GM12878 (cell line): Measurements from ENCODE around the gene BORCS8. TPM values are rescaled to one million over a fixed set of nuclear protein-coding genes. Genes with fewer than 3 reads are reported as not detected.
A peak's percentile ranks its signal among the peaks of the same experiment; 100 is the strongest.

Experiments used
- ATAC-seq: fragments of 200-7000 bp; cut with Tn5 transposase; 3 replicates; pipeline ENCODE4 v1.9.1; 2020; ENCODE audit warnings: mild to moderate bottlenecking, moderate library complexity
- BruUV-seq: library from RNA; stranded (reverse); fragments of 400-500 nt; replicated peaks from 2 replicates; lab custom pipeline; 2021; lab: Mats Ljungman, UMichigan
- CTCF ChIA-PET: fragments of 300-600 bp; sonication (Branson Sonifier 250); formaldehyde crosslinking; extraction: SDS; loops from one replicate; lab custom pipeline; 2021; ENCODE audit warnings: inconsistent platforms; lab: Yijun Ruan, JAX
- POLR2A ChIA-PET: fragments of 350-600 bp; formaldehyde crosslinking; extraction: SDS; loops from one replicate; lab custom pipeline; 2021; ENCODE audit warnings: inconsistent platforms; lab: Charles Lee
- RAD21 ChIA-PET: fragments of 300-600 bp; sonication (Branson Sonifier 250); formaldehyde crosslinking; loops from one replicate; lab custom pipeline; 2023; ENCODE audit warnings: antibody characterized with exemption; ENCODE audit not compliant: unreplicated experiment; lab: Charles Lee
- SMC1A ChIA-PET: fragments of 300-600 bp; sonication (Branson Sonifier 250); formaldehyde crosslinking; loops from one replicate; lab custom pipeline; 2023; ENCODE audit not compliant: unreplicated experiment, uncharacterized antibody; lab: Charles Lee
- DNase-seq: peaks from one replicate; pipeline ENCODE4 v3.0.0-alpha.2; 2011; ENCODE audit warnings: low read depth, low spot score
- FAIRE-seq: peaks from 3 replicates; lab custom pipeline; 2011; peaks lifted over from hg19 to GRCh38; lab: Jason Lieb, UNC
- H2AFZ ChIP-seq: 2 replicates; pipeline ENCODE4 v1.6.0; 2011; ENCODE audit warnings: low read depth, low read length, control low read depth; ENCODE audit not compliant: control insufficient read depth
- H3K27ac ChIP-seq: 2 replicates; pipeline ENCODE4 v1.5.1; 2011; ENCODE audit warnings: control low read depth; ENCODE audit not compliant: control insufficient read depth, insufficient read depth
- H3K27me3 ChIP-seq, 2 experiments: replicated peaks in 1 of 2; 2 replicates each; pipeline versions ENCODE4 v1.6.0 to v1.6.1; 2011; ENCODE audit warnings: low read length in 1 of 2; ENCODE audit not compliant: control insufficient read depth in 2 of 2, insufficient read depth in 2 of 2
- H3K36me3 ChIP-seq, 2 experiments: 2 replicates each; pipeline ENCODE4 v1.5.1; 2011; ENCODE audit warnings: low read length in 1 of 2; ENCODE audit not compliant: control insufficient read depth in 2 of 2, insufficient read depth in 2 of 2
- H3K4me1 ChIP-seq: 2 replicates; pipeline ENCODE4 v1.6.1; 2011; ENCODE audit warnings: mild to moderate bottlenecking, low read length, moderate library complexity, mixed read lengths; ENCODE audit not compliant: control insufficient read depth, insufficient read depth
- H3K4me2 ChIP-seq: 2 replicates; pipeline ENCODE4 v1.6.0; 2011; ENCODE audit warnings: control low read depth; ENCODE audit not compliant: control insufficient read depth, insufficient read depth
- H3K4me3 ChIP-seq: fragments of 200-600 bp; sonication (generic); 2 replicates; pipeline ENCODE4 v1.5.1; 2016
- H3K79me2 ChIP-seq: 2 replicates; pipeline ENCODE4 v1.6.0; 2011; ENCODE audit warnings: low read length; ENCODE audit not compliant: control insufficient read depth, insufficient read depth
- H3K9ac ChIP-seq: 2 replicates; pipeline ENCODE4 v1.8.0; 2011; ENCODE audit warnings: low read length, control low read depth, mixed read lengths; ENCODE audit not compliant: control insufficient read depth, insufficient read depth
- H3K9me3 ChIP-seq: replicated peaks from 3 replicates; pipeline ENCODE4 v1.5.1; 2011; ENCODE audit warnings: mild to moderate bottlenecking, low read length; ENCODE audit not compliant: control insufficient read depth, insufficient read depth
- H4K20me1 ChIP-seq: 2 replicates; pipeline ENCODE4 v1.6.0; 2011; ENCODE audit not compliant: control insufficient read depth, insufficient read depth
- FOXK2 ChIP-seq: fragments of 450-650 bp; IDR thresholded peaks from 2 replicates; pipeline ENCODE4 v1.6.1; 2017; ENCODE audit warnings: mild to moderate bottlenecking, moderate library complexity
- GATAD2B ChIP-seq: fragments of 450-650 bp; conservative IDR thresholded peaks from 2 replicates; pipeline ENCODE4 v1.6.1; 2017; ENCODE audit warnings: low read depth, mild to moderate bottlenecking, moderate library complexity
- MXI1 ChIP-seq: fragments of 150-350 bp; IDR thresholded peaks from 2 replicates; pipeline ENCODE4 v1.6.1; 2011; ENCODE audit warnings: low read depth, mild to moderate bottlenecking, inconsistent platforms, low read length, improper control_type of control experiment
- NFXL1 ChIP-seq: fragments of 450-650 bp; IDR thresholded peaks from 2 replicates; pipeline ENCODE4 v1.6.1; 2017; ENCODE audit warnings: antibody characterized with exemption, mild to moderate bottlenecking, borderline replicate concordance
- RUNX3 ChIP-seq: IDR thresholded peaks from 2 replicates; pipeline ENCODE4 v1.6.1; 2012; ENCODE audit warnings: low read length, inconsistent platforms
- TCF7 ChIP-seq: IDR thresholded peaks from 2 replicates; pipeline ENCODE4 v1.6.1; 2014; ENCODE audit warnings: antibody characterized with exemption, borderline replicate concordance
- ZNF24 ChIP-seq: fragments of 450-650 bp; IDR thresholded peaks from 2 replicates; pipeline ENCODE4 v1.6.1; 2017; ENCODE audit warnings: antibody characterized with exemption, mild to moderate bottlenecking
- WGBS: methylation state at CpG from one replicate; pipeline ENCODE4 v1.1.6; 2016; ENCODE audit warnings: low lambda C conversion rate; ENCODE audit not compliant: insufficient replicate concordance, insufficient coverage; ENCODE audit errors: missing lambda C conversion rate; 5-methylcytosine and 5-hydroxymethylcytosine counted together
- in situ Hi-C: fragments of 300-500 bp; cut with MboI; formaldehyde crosslinking; loops from 9 replicates; pipeline ENCODE4 v1.14.3; 2018; ENCODE audit warnings: mixed read lengths
- intact Hi-C: fragments of 100-400 bp; cut with micrococcal nuclease; formaldehyde crosslinking; loops from one replicate; pipeline ENCODE4 v1.14.2; 2022; ENCODE audit not compliant: unreplicated experiment
- polyA plus RNA-seq, 11 experiments: library from polyadenylated mRNA; depleted of rRNA in 4 of 11; unstranded in 6 of 11; stranded (reverse) in 5 of 11; fragments of >200 nt; fragmentation: Nextera tagmentation in 4 of 11; fragmentation: Illumina TruSeq in 1 of 11; extraction: Ambion mirVana in 4 of 11; extraction: Trizol in 1 of 11; gene quantifications; 1 replicate in 1 of 11; 2 replicates in 10 of 11; pipeline versions ENCODE4 v1.2.1 to v1.2.3, GENCODE V29; 2011 to 2016; ENCODE audit warnings: inconsistent platforms in 2 of 11, missing spikeins in 2 of 11, low read depth in 1 of 11
- total RNA-seq, 4 experiments: library from RNA; depleted of rRNA in 3 of 4; stranded (reverse); fragments of >200 nt in 3 of 4; fragmentation: Illumina TruSeq in 1 of 4; extraction: Trizol in 1 of 4; gene quantifications; 2 replicates each; pipeline versions ENCODE4 v1.2.1 to v1.2.3, GENCODE V29; 2013 to 2021
- TF ChIP-seq, protein P1 (sequence below): IDR thresholded peaks from 2 replicates; pipeline ENCODE4 v1.6.1; 2012; ENCODE audit warnings: mild to moderate bottlenecking, low read depth, low read length
- TF ChIP-seq, protein P2 (sequence below): IDR thresholded peaks from 2 replicates; pipeline ENCODE4 v1.6.1; 2011; ENCODE audit warnings: borderline replicate concordance, low read depth, mild to moderate bottlenecking, moderate library complexity, low read length; ENCODE audit not compliant: insufficient read depth, poor library complexity, severe bottlenecking

BORCS8 gene
- total and polyA plus RNA-seq, 10 of the 15 experiments (the other 5 are each of a cell fraction or from before 2014, with no cell fraction given), result 3.7 to 40.3 (median 23.4) TPM

DNA sequence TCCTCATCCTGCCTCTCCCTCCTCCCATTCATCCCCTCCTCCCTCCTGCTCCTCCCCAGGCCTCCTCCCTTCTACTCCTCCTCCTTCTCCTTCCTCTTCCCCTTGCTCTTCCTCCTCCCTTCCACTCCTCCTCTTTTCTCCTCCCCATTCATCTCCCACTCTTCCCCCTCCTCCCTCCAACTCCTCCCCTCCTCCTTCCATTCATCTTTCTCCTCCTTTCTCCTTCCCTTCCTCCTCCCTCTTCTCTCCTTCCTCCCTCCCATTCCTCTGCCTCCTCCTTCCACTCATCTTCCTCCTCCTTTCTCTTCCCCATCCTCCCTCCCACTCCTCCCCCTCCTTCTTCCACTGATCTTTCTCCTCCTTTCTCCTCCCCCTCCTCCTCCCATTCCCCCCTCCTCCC, 47.7 kb upstream of the BORCS8 start:
- H3K4me2 ChIP-seq, result no peak overlapping the region
- no peaks in the 10 kb centered on the region for H3K79me2 ChIP-seq
- no peaks in the 10 kb centered on the region for H3K4me1 ChIP-seq
- TF ChIP-seq TCF7 (no peak), NFXL1 (peak; percentile 89)
- H3K9me3 ChIP-seq, result peaks cover 3% of the 10 kb centered on the region; the same call in 2 of the 3 replicates
- H3K4me3 ChIP-seq, result no peak overlapping the region
- H2AFZ ChIP-seq, result no peak overlapping the region
- no peaks in the 10 kb centered on the region for H3K36me3 ChIP-seq
- no peak for FAIRE-seq
- RAD21 ChIA-PET, result no interaction called here
- in situ Hi-C loops, result no loop called here
- no peaks in the 10 kb centered on the region for H4K20me1 ChIP-seq
- no peak for ATAC-seq
- SMC1A ChIA-PET, result no interaction called here
- CTCF ChIA-PET, result no interaction called here
- no peak overlapping the region for H3K9ac ChIP-seq
- POLR2A ChIA-PET, result no interaction called here
- no peak for DNase-seq
- H3K27ac ChIP-seq, result no peak overlapping the region
- H3K27me3 ChIP-seq, result no peaks in the 10 kb centered on the region
- intact Hi-C loops, result no loop called here
- BruUV-seq, result no TSS peak

DNA sequence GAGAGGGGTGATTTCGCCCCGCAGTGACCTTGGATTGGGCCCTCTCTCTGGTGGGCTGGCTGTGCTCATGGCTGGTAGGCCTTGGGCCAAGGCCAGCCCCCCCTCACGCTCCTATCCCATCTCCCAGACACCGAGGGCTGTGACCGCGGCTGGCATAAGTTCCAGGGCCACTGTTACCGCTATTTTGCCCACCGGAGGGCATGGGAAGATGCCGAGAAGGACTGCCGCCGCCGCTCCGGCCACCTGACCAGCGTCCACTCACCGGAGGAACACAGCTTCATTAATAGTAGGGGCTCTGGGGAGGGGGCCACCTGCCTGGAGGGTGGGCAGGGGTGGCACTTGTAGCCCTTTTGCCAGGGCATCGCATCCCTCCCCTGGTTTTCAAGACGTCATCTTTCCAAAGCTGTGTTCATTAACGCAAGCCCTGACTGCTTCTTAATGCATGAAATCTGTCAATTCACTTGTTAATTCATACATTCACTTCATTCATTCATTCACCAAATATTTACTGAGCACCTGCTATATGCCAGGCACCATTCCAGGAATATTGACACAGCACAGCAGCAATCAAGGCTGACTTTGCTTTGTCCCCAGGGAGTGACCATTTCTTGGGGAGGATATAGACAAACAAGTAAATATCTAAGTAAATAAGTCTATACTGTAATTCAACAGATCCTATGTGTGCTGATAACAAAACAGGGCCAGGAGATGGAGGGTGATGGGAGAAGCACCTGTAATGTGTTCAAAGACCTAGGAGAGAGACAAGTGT, 46.4 kb upstream of the BORCS8 start:
- Histone ChIP-seq H3K27me3 (no peaks in the 10 kb centered on the region), H3K4me2 (no peak overlapping the region), H4K20me1 (no peaks in the 10 kb centered on the region), H3K4me3 (no peak overlapping the region), H2AFZ (no peak overlapping the region), H3K79me2 (no peaks in the 10 kb centered on the region), H3K27ac (no peak overlapping the region), H3K9ac (no peak overlapping the region), H3K9me3 (peaks cover 11% of the 10 kb centered on the region; the same call in 2 of the 3 replicates), H3K36me3 (no peaks in the 10 kb centered on the region), H3K4me1 (no peaks in the 10 kb centered on the region)
- ChIA-PET POLR2A (no interaction called here), SMC1A (no interaction called here), CTCF (no interaction called here), RAD21 (no interaction called here)
- DNase-seq (no peak), ATAC-seq (no peak), FAIRE-seq (no peak)
- no TSS peak for BruUV-seq
- WGBS, result 61% methylated on average over 17 of the region's 18 CpGs
- intact Hi-C loops, result no loop called here
- in situ Hi-C loops, result no loop called here
- TF ChIP-seq RUNX3, result no peak
- TF ChIP-seq ZNF24, result 0 out of 2 replicates have a peak, but pooled peaks have one; percentile 47
- TF ChIP-seq, protein P1, sequence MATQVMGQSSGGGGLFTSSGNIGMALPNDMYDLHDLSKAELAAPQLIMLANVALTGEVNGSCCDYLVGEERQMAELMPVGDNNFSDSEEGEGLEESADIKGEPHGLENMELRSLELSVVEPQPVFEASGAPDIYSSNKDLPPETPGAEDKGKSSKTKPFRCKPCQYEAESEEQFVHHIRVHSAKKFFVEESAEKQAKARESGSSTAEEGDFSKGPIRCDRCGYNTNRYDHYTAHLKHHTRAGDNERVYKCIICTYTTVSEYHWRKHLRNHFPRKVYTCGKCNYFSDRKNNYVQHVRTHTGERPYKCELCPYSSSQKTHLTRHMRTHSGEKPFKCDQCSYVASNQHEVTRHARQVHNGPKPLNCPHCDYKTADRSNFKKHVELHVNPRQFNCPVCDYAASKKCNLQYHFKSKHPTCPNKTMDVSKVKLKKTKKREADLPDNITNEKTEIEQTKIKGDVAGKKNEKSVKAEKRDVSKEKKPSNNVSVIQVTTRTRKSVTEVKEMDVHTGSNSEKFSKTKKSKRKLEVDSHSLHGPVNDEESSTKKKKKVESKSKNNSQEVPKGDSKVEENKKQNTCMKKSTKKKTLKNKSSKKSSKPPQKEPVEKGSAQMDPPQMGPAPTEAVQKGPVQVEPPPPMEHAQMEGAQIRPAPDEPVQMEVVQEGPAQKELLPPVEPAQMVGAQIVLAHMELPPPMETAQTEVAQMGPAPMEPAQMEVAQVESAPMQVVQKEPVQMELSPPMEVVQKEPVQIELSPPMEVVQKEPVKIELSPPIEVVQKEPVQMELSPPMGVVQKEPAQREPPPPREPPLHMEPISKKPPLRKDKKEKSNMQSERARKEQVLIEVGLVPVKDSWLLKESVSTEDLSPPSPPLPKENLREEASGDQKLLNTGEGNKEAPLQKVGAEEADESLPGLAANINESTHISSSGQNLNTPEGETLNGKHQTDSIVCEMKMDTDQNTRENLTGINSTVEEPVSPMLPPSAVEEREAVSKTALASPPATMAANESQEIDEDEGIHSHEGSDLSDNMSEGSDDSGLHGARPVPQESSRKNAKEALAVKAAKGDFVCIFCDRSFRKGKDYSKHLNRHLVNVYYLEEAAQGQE, result no peak
- no peak for TF ChIP-seq GATAD2B
- TF ChIP-seq MXI1, result no peak
- no peak for TF ChIP-seq FOXK2
- TF ChIP-seq, protein P2, sequence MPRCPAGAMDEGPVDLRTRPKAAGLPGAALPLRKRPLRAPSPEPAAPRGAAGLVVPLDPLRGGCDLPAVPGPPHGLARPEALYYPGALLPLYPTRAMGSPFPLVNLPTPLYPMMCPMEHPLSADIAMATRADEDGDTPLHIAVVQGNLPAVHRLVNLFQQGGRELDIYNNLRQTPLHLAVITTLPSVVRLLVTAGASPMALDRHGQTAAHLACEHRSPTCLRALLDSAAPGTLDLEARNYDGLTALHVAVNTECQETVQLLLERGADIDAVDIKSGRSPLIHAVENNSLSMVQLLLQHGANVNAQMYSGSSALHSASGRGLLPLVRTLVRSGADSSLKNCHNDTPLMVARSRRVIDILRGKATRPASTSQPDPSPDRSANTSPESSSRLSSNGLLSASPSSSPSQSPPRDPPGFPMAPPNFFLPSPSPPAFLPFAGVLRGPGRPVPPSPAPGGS, result no peak
